ENCODE data around the gene COG2. TPM values are rescaled to one million over a fixed set of nuclear protein-coding genes. Genes with fewer than 3 reads are reported as not detected.

COG2 gene
- polyA plus RNA-seq, 1 donor (not counting 4 experiments of a cell fraction or from before 2014, with no cell fraction given): 18.6 TPM

- Histone ChIP-seq H3K4me3 (ENCODE audit: control insufficient read depth in 2 of 3, extremely low read depth in 1 of 3, insufficient read depth in 2 of 3, low read depth in 1 of 3, low read length in 3 of 3) (no peak overlapping the region), H4K20me1 (ENCODE audit: control insufficient read depth, extremely low read depth, insufficient read depth, low read length) (no peaks in the 10 kb centered on the region), H3K9me3 (ENCODE audit: control insufficient read depth, low read depth, low read length) (no peaks in the 10 kb centered on the region), H3K9ac (ENCODE audit: control insufficient read depth, extremely low read depth, insufficient read depth, low read length) (no peak overlapping the region), H3K36me3 (ENCODE audit: control insufficient read depth in 2 of 2, extremely low read depth in 1 of 2, insufficient read depth in 2 of 2, low read length in 2 of 2) (no peaks in the 10 kb centered on the region), H3K4me2 (ENCODE audit: control insufficient read depth, extremely low read depth, insufficient read depth, low read depth, low read length) (no peak overlapping the region), H2AFZ (ENCODE audit: control insufficient read depth, low read length) (no peak overlapping the region), H3K27me3 (ENCODE audit: control insufficient read depth, extremely low read depth, insufficient read depth, low read length) (peaks cover 14% of the 10 kb centered on the region), H3K27ac (ENCODE audit: control insufficient read depth, insufficient read depth, low read length) (no peak overlapping the region), H3K4me1 (ENCODE audit: control insufficient read depth, extremely low read depth, insufficient read depth, low read length) (no peaks in the 10 kb centered on the region), H3K79me2 (ENCODE audit: control insufficient read depth, insufficient read depth, low read length) (no peaks in the 10 kb centered on the region), H3K9me1 (ENCODE audit: control insufficient read depth, extremely low read depth, insufficient read depth, low read length) (no peaks in the 10 kb centered on the region)
- dilution Hi-C loops (cut with MboI; ENCODE audit: extremely low pct_ligation_motif_present, low sequenced_read_pairs): no loop called here
- DNase-seq (ENCODE audit: low read depth, low spot score): no peak
- no peak for FAIRE-seq
- TF ChIP-seq EZH2 (IDR thresholded peaks at IDR 0.05; ENCODE audit: low read length) (no peak), CTCF (optimal IDR thresholded peaks at IDR 0.05 in 1 of 3, IDR thresholded peaks at IDR 0.05 in 1 of 3, conservative IDR thresholded peaks at IDR 0.05 in 1 of 3; ENCODE audit: extremely low read depth in 1 of 3, insufficient read depth in 2 of 3, low read length in 3 of 3) (no peak)
These were observed 48.0 kb upstream of the COG2 start for GRCh38 chr1:230594214-230594773.

- TF ChIP-seq CTCF (optimal IDR thresholded peaks at IDR 0.05 in 1 of 3, IDR thresholded peaks at IDR 0.05 in 1 of 3, conservative IDR thresholded peaks at IDR 0.05 in 1 of 3; ENCODE audit: extremely low read depth in 1 of 3, insufficient read depth in 2 of 3, low read length in 3 of 3): no peak
- FAIRE-seq (peak; percentile 9), DNase-seq (ENCODE audit: low read depth, low spot score) (no peak)
- Histone ChIP-seq H3K4me2 (ENCODE audit: control insufficient read depth, extremely low read depth, insufficient read depth, low read depth, low read length) (no peak overlapping the region), H3K9me3 (ENCODE audit: control insufficient read depth, low read depth, low read length) (no peaks in the 10 kb centered on the region), H3K9me1 (ENCODE audit: control insufficient read depth, extremely low read depth, insufficient read depth, low read length) (no peaks in the 10 kb centered on the region), H3K27ac (ENCODE audit: control insufficient read depth, insufficient read depth, low read length) (no peak overlapping the region), H3K4me1 (ENCODE audit: control insufficient read depth, extremely low read depth, insufficient read depth, low read length) (no peaks in the 10 kb centered on the region), H3K27me3 (ENCODE audit: control insufficient read depth, extremely low read depth, insufficient read depth, low read length) (peaks cover 14% of the 10 kb centered on the region), H3K4me3 (ENCODE audit: control insufficient read depth in 2 of 3, extremely low read depth in 1 of 3, insufficient read depth in 2 of 3, low read depth in 1 of 3, low read length in 3 of 3) (no peak overlapping the region), H4K20me1 (ENCODE audit: control insufficient read depth, extremely low read depth, insufficient read depth, low read length) (no peaks in the 10 kb centered on the region), H3K9ac (ENCODE audit: control insufficient read depth, extremely low read depth, insufficient read depth, low read length) (no peak overlapping the region), H3K36me3 (ENCODE audit: control insufficient read depth in 2 of 2, extremely low read depth in 1 of 2, insufficient read depth in 2 of 2, low read length in 2 of 2) (no peaks in the 10 kb centered on the region), H3K79me2 (ENCODE audit: control insufficient read depth, insufficient read depth, low read length) (no peaks in the 10 kb centered on the region), H2AFZ (ENCODE audit: control insufficient read depth, low read length) (no peak overlapping the region)
- dilution Hi-C loops (cut with MboI; ENCODE audit: extremely low pct_ligation_motif_present, low sequenced_read_pairs): no loop called here
These were observed 47.1 kb upstream of the COG2 start for GRCh38 chr1:230595181-230595580.

Measured in keratinocyte (primary cell).